Activated effector memory CD4-positive, alpha-beta T cell treated with Interleukin-2 at 50 U/mL for 16 hours (primary cell): ENCODE measurements around the gene SENP1.
A peak's percentile ranks its signal among the peaks of the same experiment; 100 is the strongest.

Experiments
- DNase-seq: peaks from one replicate; pipeline ENCODE4 v3.0.0-alpha.2; 2020

SENP1 gene

DNA sequence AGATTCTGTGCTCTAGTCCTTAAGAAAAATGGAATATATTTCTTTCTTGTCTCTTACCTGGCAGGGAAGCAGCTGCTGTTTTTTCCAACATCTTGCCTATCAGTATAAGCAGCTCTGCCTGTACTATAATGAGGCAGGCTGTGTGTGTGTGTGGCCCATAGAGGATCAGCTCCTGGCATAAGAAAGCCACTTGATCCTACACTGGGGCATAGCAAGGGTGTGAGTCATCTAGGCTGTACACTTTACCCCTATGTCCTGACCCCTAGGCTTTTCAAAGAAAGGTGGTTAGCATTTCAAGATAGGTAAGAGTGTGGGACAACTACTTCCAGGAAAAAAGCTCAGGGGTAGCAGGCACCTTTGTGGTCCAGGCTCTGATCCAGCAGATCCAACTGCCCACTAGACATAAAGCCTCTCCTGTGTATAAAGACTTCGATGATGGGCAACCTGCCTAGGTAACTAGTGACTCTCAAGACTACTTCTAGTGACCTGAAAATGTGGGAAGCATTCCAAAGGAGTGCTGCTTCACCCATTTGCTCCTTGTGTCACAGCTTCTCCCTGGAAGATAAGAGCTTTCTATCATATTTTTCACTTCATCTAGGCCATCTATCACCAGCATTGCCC, 4.9 kb upstream of the SENP1 start:
- DNase-seq = no peak

DNA sequence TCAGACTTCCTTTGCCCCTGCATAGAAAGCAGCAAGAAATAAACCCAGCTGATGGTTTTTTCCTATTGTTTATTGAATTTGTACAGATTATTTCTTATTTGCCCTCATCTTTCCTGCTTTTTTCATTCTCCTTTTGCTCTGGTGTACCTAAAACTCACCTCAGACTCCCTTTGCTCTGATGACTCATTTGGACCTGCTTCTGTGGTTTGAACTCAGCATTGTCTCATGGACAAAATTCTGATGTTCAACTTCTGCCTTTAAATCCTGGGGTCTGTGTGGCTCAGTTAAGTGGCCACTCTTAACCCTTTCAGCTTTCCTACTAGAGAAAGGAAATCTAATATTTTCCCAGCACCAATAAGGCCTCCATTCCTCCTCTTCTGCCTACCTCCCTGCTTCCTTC, 3.5 kb upstream of the SENP1 start:
- DNase-seq = no peak

DNA sequence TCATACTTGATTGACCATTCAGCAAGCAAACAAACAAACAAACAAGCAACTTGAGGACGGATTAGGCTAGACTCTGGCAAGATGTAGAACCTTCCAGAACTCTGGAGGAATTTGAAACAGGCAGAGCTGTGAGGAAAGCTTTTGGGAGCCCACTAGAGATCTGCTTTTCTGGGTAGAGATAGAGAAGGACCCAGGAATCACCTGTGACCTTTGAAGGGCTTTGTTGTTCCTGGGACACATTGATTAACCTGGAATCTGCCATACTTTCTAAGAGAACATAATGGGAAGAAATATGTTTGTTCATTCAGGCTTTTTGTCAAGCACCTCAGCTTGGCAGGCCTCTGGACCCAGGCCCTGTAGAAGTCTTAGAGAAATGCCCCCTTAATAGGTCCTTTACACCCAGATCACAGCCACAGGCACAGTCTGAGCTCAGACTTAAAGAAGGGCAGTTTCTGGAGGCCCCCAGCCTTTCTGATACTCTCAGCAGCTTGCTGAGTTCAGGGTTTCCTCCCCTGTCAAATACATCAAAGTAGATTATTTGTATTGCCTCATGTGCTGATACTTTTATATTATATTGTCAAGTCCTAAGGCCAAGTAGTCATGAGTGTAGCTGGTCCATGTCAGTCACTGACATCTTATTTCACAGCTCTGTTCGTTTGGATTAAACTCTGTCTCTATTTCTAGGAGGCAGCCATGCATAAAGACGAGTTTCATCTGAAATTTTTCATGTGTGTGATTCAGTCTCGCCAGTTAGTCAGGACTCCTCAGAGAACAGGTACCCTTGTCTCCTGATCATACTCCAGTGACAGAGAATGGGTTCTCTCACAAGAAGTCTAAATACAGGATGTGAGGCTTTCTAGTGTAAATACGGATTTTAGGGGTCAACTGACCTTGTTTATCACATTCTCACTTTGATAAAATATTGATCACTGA, 1.1 kb upstream of the SENP1 start:
- DNase-seq = no peak

DNA sequence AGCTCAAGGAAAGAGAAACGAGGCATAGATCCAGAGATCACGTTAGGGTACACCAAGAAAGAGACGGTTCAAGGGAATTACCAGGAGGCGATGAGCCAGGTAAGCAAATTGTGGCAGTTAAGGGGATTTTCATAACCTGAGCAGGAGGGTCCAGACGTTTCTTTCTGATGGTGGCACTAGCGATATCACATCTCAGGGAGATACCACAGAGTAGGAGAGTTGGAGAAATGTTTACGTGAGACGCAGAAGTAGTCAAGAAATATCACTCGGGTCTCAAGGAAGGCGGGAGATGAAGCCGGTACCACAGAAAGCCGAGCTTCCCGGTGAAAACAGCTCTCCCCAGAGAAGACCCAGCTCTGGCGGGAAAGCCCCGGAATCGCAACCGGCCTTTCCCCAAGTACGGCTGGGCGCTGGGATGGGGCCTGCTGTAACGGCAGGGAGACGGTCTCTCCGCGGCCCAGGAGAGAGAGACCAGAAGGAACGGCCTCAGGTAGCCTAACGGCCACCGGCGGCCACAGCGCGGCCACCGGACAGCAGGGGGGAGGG, 485 bp downstream of the SENP1 start:
- peak; percentile 31 for DNase-seq

DNA sequence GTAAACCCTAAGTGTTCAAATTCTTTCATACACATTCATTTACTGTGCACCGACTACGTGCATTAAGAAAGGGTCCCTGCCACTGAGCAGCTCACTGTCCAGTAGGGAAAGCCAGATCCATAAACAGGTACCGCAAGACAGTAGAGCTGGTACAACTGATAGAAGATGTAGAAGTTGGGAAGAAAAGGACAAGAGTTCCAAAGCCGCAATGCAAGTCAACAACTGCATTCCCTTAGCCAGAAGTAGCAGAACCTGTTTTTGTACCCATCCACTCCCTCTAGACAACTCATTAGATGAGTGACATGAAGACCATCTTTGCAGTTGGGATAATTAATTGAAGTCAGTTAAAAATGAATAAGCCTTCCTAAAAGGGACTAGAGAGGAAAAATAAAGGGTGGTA, 1.3 kb downstream of the SENP1 start:
- DNase-seq = no peak

DNA sequence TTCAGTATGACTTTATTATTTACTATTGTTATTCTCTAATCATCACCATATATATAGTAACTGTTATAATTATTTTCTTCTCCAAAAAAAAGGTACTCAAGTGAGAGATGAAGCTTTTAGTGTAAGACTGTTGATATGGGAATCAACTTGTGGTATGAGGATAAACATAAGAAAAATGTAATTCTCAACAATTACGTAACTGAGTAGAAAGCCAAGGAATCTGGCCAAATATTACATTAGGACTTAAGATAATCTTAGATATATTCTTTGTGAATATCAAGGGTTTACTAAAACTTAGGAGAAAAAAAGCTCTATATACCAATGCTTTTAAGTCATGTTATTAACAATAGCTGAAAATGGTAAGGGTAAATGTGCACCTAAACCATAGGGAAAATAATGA, 13.3 kb downstream of the SENP1 start:
- DNase-seq = no peak

DNA sequence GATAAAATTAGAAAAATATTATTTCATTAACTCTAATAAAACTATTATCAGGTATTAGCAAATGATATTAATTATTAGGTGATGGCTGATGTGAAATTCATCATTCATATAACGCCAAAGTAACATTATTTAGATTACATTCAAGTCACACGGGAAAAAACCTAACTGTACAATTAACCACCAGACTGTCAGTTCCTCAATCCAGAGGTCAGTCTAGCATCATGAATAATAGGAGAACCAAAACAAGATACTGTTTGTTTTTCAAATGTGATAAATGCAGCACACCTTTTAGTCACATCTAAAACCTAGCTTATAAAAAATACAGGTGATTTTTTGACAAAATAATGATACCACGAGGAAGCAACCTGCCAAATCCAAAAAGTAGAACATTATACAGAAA, 19.6 kb downstream of the SENP1 start:
- no peak for DNase-seq

DNA sequence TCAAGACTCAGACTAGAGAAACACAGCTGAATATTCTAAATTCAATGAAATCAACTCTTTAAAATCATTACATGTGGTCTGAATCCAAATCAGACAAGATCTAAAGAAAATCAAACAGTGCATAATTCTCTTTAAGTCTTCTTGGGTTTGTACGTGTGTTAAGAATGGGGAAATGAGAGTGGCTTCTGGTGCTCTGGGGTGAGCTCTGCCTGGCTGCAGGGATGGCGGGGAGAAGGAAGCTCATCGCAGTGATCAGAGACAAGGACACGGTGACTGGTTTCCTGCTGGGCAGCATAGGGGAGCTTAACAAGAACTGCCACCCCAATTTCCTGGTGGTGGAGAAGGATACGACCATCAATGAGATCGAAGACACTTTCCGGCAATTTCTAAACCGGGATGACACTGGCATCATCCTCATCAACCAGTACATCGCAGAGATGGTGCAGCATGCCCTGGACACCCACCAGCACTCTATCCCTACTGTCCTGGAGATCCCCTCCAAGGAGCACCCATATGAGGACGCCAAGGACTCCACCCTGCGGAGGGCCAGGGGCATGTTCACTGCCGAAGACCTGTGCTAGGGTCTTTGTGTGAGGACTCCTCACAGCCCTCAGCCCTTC, 20.9 kb downstream of the SENP1 start:
- DNase-seq = no peak

DNA sequence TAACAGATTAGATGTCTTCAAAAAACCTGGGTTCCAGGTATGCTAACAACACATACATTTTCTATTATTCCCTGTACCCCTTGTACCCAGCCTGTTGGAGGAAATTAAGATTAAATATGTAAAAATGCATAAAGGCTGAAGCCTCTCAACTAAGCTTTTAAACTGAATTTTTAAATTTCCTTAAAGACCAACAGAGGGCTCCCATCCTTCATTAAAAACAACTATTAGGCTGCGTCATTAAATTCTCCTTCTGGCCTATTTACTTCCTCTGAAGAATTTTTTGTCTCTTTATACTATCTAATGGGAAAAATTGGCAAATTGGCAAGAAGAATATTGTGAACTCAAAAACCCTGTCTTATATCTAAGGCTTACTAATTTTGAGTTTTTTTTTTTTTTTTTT, 21.8 kb downstream of the SENP1 start:
- no peak for DNase-seq

DNA sequence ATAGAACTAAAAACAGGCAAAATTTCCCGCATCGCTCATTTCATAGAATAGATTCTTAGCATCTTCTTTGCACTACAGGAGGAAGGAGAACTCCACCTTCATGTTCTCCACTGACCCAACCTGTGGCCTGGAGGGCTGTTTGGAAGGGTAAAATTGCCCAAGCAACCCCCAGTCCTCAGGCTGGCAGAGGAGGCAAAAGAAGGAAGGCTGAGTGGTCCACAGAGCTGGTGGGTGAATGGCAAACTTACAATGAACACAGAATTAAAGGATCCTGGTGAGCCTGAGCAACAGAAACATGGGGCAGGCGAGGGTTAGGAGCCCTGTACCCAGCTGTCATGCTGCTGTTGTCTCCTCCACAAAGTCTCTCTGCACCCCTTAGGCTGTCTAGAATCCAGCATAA, 25.1 kb downstream of the SENP1 start:
- DNase-seq = no peak

DNA sequence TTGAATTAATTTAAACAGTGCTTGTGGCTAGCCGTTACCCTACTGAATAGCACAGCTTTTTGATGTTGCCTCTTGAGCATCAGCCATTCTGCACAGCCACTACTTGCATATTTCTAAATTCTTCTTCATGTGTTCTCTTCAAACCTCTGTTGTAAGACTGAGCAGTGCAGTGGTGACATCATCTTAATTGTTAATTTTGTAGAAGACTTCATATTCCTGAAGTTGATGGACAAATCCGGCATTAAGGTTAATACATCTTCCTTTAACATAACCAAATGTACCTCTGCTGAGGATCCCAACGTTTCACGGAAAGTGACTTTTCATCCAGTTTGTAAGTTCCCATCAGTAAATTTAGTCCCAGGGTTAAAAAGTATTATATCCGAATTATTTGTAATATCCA, 25.6 kb downstream of the SENP1 start:
- no peak for DNase-seq

DNA sequence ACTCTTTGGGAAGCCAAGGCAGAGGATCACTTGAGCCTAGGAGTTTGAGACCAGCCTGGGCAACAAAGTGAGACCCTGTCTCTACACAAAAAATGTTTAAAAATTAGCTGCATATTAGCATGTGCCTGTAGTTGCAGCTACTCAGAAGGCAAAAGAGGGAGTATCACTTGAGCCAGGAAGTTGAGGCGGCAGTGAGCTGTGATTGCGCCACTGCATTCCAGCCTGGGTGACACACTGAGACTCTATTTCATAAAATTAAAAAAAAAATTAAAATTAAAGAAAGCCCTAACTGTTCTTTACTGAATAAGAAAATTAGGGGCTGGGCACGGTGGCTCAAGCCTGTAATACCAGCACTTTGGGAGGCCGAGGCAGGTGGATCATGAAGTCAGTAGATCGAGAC, 27.0 kb downstream of the SENP1 start:
- no peak for DNase-seq

DNA sequence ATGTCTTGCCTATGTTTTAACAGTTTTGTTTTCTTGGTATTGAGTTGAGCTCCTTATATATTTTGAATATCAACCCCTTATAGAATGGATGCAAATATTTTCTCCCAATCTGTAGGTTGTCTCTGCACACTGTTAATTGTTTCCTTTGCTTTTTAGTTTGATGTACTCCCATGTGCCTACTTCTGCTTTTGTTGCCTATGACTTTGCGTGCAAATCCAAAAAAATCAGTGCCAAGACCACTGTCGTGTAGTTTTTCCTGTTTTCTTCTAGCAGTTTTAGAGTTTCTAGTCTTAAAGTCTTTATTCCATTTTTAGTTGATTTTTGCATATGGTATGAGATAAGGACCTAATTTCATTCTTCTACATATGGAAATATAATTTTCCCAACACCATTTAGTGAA, 28.8 kb downstream of the SENP1 start:
- DNase-seq = no peak

DNA sequence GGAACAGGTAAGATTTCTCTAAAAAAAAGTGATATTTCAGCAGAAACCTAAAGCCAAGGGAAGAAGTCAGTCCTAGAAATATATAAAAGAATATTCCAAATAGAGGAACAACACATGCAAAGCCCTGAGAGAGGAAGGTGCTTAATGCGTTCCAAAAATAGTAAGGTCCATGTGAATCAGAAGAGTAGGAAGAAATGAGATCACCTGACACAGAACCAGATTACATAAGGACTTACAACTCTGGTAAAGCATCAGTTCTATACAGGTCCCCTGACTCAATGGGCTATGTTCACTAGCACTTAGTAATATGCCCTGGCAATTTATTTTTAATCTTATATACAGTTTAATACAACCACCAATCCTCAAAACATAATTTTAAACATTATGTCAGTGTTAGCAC, 30.0 kb downstream of the SENP1 start:
- DNase-seq = no peak

DNA sequence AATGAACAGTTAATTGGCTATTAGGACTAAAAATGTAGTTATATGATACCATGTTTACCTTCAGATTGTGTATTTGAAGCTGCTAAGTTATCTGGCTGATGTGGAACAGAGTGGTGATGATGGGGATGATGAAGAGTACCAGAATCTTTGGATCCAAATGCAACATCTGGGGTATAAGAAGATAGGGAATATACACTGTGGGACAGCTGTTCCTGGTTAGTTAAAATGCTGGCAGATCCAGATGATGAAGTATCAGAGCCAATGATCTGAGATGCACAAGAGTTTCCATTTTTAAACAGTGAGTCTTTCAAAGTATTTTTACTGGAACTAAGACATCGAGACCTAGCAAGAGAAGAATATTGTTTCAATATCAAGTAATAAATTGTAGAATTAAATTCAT, 31.6 kb downstream of the SENP1 start:
- DNase-seq = no peak

DNA sequence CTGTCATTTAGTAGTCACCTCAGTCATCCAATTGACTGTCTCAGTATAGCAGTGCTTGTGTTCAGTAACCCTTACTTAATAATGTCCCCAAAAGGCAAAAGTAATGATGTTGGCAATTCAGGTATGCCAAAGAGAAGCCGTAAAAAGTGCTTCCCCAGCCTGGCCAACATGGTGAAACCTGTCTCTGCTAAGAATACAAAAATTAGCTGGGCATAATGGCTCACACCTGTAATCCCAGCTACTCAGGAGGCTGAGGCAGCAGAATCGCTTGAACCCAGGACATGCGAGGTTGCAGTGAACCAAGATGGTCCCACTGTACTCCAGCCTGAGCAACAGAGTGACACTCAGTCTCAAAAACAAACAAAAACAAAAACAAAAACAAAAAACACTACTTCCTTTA, 33.6 kb downstream of the SENP1 start:
- no peak for DNase-seq

DNA sequence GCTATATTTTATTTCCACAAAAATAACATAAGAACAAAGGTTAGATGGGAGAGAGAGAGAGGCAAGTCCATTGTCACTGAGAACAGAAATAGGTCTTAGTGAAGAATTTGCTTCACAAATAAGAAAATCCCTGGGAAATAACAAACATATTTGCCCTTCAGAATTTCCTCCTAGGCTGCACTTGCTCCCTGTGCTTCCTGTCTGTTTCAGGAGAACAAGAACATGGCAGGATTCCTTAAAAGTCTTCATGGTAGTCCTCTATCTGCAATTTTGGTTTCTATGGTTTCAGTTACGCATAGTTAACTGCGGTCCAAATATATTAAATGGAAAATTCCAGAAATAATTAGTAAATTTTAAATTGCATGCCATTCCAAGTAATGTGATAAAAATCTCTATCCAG, 34.1 kb downstream of the SENP1 start:
- DNase-seq = no peak

DNA sequence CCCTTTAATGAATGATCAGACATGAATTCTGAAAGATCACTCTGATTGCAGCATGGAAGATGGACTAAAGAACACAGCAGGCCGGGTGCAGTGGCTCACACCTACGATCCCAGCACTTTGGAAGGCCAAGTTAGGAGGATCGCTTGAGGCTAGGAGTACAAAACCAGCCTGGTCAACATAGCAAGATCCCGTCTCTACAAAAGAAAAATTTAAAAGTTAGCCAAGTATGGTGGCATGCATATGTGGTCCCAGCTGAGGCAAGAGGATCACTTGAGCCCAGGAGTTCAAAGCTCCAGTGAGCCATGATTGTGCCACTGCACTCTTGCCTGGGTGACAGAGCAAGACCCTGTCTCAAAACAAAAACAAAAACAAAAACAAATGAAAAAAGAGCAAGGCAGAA, 35.1 kb downstream of the SENP1 start:
- no peak for DNase-seq

DNA sequence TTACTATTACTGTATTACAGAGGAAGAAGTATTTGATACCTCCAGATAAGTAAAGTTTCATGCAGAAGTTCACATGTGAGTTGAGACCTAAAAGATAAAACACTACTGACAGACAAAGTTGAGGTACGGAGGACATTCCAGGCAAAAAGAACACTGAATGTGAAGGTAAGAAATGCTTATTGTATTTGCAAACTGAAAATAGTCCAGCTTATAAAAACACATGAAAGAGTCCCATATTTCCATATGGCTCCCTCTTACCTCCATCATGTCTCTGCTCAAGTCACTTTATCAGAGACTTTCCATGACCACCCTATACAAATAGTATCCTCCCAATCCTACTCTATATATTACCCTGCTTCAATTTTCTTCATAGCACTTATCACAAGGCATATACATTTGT, 35.8 kb downstream of the SENP1 start:
- DNase-seq = no peak

DNA sequence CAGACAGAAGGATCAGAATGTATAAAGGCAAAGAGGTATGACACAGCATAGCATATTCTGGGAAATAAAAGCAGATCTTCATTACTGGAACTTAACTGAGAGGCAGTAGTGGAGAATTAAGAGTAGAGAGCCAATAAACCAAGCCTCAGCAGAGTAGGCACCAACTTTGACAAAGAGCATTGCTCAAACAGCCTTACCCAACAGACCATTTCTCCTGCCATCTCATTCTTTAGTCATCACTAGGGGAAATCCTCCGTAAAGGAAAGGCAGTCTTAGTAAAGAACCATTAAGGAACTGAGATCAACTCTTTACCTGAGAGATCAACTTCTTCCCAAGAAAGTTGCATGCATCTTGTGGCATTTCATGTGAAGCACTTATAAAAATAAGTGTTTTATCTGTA, 36.6 kb downstream of the SENP1 start:
- no peak for DNase-seq

DNA sequence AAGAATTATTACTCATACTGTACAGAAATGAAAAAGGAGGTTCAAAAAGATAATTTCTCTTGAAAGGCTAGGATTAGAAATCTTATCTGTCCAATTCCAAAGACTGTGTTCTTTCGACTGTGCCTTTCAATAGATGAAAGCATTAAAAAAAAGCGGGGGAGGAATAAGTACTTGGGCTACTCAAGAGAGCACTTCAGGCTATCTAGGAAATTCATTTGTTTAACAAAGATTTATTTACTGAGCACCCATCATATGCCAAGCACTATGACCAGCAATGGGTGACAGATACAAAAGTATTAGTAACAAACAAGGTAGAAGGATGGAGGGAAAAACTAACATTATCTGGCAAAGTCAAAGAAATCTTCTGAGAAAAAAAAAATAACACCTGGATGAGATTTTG, 37.4 kb downstream of the SENP1 start:
- no peak for DNase-seq

DNA sequence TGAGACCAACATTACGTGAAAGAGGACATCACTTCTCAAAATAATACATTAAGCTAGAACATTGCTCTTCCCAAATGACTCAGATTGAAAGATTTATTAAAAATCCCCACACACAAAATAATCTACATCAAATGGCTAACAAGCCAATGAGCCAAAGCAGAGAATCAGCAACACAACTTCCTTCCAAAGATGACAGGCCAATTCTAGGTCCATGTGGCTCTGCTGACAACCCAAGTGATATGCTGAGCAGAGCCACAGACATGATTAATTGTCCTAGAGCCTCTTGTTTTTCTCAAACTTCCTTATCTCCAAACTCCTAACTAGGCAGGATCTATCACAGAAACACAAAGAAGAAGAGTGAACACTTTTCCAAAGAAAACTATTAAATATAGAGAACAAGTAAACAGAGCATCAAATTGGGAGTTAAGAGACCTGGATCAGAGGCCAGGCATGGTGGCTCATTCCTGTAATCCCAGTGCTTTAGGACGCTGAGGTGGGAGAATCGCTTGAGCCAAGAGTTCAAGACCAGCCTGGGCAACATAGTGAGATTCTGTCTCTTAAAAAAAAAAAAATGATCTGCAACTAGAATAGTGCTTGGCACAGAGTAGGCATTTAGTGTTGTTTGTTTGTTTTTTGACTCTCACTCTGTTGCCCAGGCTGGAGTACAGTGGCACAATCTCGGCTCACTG, 38.5 kb downstream of the SENP1 start:
- no peak for DNase-seq

DNA sequence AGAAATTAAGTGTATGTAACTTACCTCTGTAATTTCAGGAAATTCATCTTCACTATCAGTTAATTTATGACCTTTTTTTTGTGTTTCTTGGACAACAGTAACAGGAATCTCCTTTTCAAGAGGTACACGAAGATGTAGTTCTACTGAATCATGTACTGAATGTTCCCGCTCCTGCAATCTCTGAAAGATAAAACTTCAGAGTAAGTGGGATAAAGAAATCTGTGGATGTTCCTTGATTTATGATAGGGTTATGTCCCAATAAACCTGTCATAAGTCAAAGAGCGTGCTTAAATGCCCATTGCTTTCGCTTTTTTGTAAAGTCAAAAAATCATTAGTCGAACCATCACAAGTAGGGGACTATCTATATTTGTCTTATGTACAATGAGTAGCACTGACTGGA, 40.8 kb downstream of the SENP1 start:
- no peak for DNase-seq
